Esophagus muscularis mucosa (tissue), 4 donors: ENCODE measurements around the gene LRRC4C. TPM values are rescaled to one million over a fixed set of nuclear protein-coding genes. Genes with fewer than 3 reads are reported as not detected.

ENCODE experiments used
- DNase-seq: peaks from one replicate; pipeline ENCODE4 v3.0.0-alpha.2; 2017; ENCODE audit errors: extremely low spot score
- H3K27ac ChIP-seq, 4 donors: fragments of 200-600 bp; sonication (generic); replicated peaks in 1 of 4; 1 replicate in 3 of 4; 2 replicates in 1 of 4; pipeline ENCODE4 v1.5.1; 2016 to 2019; ENCODE audit warnings: mild to moderate bottlenecking in 1 of 4
- H3K27me3 ChIP-seq, 4 donors: fragments of 200-600 bp; sonication (generic); one replicate each; pipeline versions ENCODE4 v1.5.1 to v1.6.0; 2016 to 2019
- H3K36me3 ChIP-seq, 4 donors: fragments of 200-600 bp; sonication (generic); one replicate each; pipeline ENCODE4 v1.5.1; 2016 to 2019
- H3K4me1 ChIP-seq, 4 donors: fragments of 200-600 bp; sonication (generic); one replicate each; pipeline ENCODE4 v1.5.1; 2016 to 2019
- H3K4me3 ChIP-seq, 4 donors: fragments of 200-600 bp; sonication (generic); 1 replicate in 2 of 4; 2 replicates in 2 of 4; pipeline ENCODE4 v1.5.1; 2016 to 2019; ENCODE audit warnings: mild to moderate bottlenecking in 4 of 4, moderate library complexity in 1 of 4
- H3K9me3 ChIP-seq, 4 donors: fragments of 200-600 bp; sonication (generic); 1 replicate in 3 of 4; 2 replicates in 1 of 4; pipeline ENCODE4 v1.5.1; 2016 to 2019
- CTCF ChIP-seq, 3 experiments: fragments of 200-600 bp in 2 of 3; fragments of 450-650 bp in 1 of 3; sonication (generic) in 2 of 3; IDR thresholded peaks; one replicate each; pipeline ENCODE4 v1.5.1; 2017 to 2019; ENCODE audit warnings: antibody characterized with exemption in 3 of 3, mild to moderate bottlenecking in 2 of 3, moderate library complexity in 1 of 3
- EP300 ChIP-seq: sonication (generic); formaldehyde crosslinking; IDR thresholded peaks from one replicate; pipeline ENCODE4 v1.6.1; 2017; ENCODE audit warnings: antibody characterized with exemption
- POLR2A ChIP-seq: fragments of 450-650 bp; IDR thresholded peaks from one replicate; pipeline ENCODE4 v1.6.1; 2017; ENCODE audit warnings: antibody characterized with exemption, moderate library complexity, mild to moderate bottlenecking, low read depth
- POLR2AphosphoS5 ChIP-seq, 2 donors: sonication (generic); formaldehyde crosslinking; IDR thresholded peaks; one replicate each; pipeline ENCODE4 v1.6.1; 2017; ENCODE audit warnings: antibody characterized with exemption in 2 of 2
- WGBS: methylation state at CpG from one replicate; pipeline ENCODE4 v1.1.5; 2018; 5-methylcytosine and 5-hydroxymethylcytosine counted together
- intact Hi-C: fragments of 100-400 bp; cut with DNase I; formaldehyde crosslinking; loops from one replicate; pipeline ENCODE4 v1.15.1; 2023
- total RNA-seq, 4 donors: library from RNA; depleted of rRNA; stranded (reverse); fragments of >200 nt; gene quantifications; one replicate each; pipeline versions ENCODE4 v1.1.0 to v1.2.1, GENCODE V29; 2016

The LRRC4C gene
- total RNA-seq, 4 donors from 2014 or later, result 1.2 to 4.0 (median 2.2) TPM

GRCh38 chr11:41177791-41178190 lies 281.7 kb downstream of the LRRC4C start:
- H3K27ac ChIP-seq, result no peak overlapping the region
- WGBS, result 84% methylated on average over 4 of the region's 4 CpGs

GRCh38 chr11:41175304-41175972 lies 284.0 kb downstream of the LRRC4C start:
- no peaks in the 10 kb centered on the region for H3K4me1 ChIP-seq
- no peaks in the 10 kb centered on the region for H3K9me3 ChIP-seq
- H3K27me3 ChIP-seq, result no peaks in the 10 kb centered on the region
- WGBS, result 50% methylated on average over 1 of the region's 1 CpG
- no peaks in the 10 kb centered on the region for H3K36me3 ChIP-seq
- DNase-seq, result no peak
- TF ChIP-seq CTCF (IDR thresholded peaks at IDR 0.05) (no peak), POLR2AphosphoS5 (IDR thresholded peaks at IDR 0.05) (no peak), EP300 (no peak), POLR2A (no peak)
- no peak overlapping the region for H3K4me3 ChIP-seq
- no peak overlapping the region for H3K27ac ChIP-seq
- intact Hi-C loops, result no loop called here

More at GRCh38 chr11:41177791-41178190, 281.7 kb downstream of the LRRC4C start:
- DNase-seq, result no peak
- Histone ChIP-seq H3K4me3 (no peak overlapping the region), H3K4me1 (no peaks in the 10 kb centered on the region), H3K36me3 (no peaks in the 10 kb centered on the region), H3K9me3 (no peaks in the 10 kb centered on the region), H3K27me3 (no peaks in the 10 kb centered on the region)
- TF ChIP-seq POLR2AphosphoS5 (IDR thresholded peaks at IDR 0.05) (no peak), POLR2A (no peak), CTCF (IDR thresholded peaks at IDR 0.05) (no peak), EP300 (no peak)
- intact Hi-C loops, result no loop called here

- intact Hi-C loops, result no loop called here
- no peak overlapping the region for H3K4me3 ChIP-seq
- H3K9me3 ChIP-seq, result no peaks in the 10 kb centered on the region
- WGBS, result 45% methylated on average over 2 of the region's 2 CpGs
- TF ChIP-seq POLR2A (no peak), EP300 (no peak), POLR2AphosphoS5 (IDR thresholded peaks at IDR 0.05) (no peak), CTCF (IDR thresholded peaks at IDR 0.05) (no peak)
- no peaks in the 10 kb centered on the region for H3K36me3 ChIP-seq
- H3K27me3 ChIP-seq, result no peaks in the 10 kb centered on the region
- no peaks in the 10 kb centered on the region for H3K4me1 ChIP-seq
- H3K27ac ChIP-seq, result no peak overlapping the region
- DNase-seq, result no peak
Observed at GRCh38 chr11:41146326-41146725, 313.1 kb downstream of the LRRC4C start.

GRCh38 chr11:41145420-41145819 lies 314.0 kb downstream of the LRRC4C start:
- H3K9me3 ChIP-seq, result no peaks in the 10 kb centered on the region
- no peaks in the 10 kb centered on the region for H3K36me3 ChIP-seq
- H3K27me3 ChIP-seq, result no peaks in the 10 kb centered on the region
- no peak overlapping the region for H3K4me3 ChIP-seq
- H3K4me1 ChIP-seq, result no peaks in the 10 kb centered on the region
- no peak for DNase-seq
- 78% methylated on average over 5 of the region's 5 CpGs for WGBS
- no peak overlapping the region for H3K27ac ChIP-seq
- intact Hi-C loops, result no loop called here
- TF ChIP-seq POLR2A (no peak), EP300 (no peak), POLR2AphosphoS5 (IDR thresholded peaks at IDR 0.05) (no peak), CTCF (IDR thresholded peaks at IDR 0.05) (no peak)

- H3K27ac ChIP-seq, result no peak overlapping the region
- intact Hi-C loops, result no loop called here
- no peaks in the 10 kb centered on the region for H3K36me3 ChIP-seq
- H3K4me3 ChIP-seq, result no peak overlapping the region
- TF ChIP-seq EP300 (no peak), POLR2A (no peak), CTCF (IDR thresholded peaks at IDR 0.05) (no peak), POLR2AphosphoS5 (IDR thresholded peaks at IDR 0.05) (no peak)
- WGBS, result 37% methylated on average over 1 of the region's 1 CpG
- no peak for DNase-seq
- no peaks in the 10 kb centered on the region for H3K4me1 ChIP-seq
- no peaks in the 10 kb centered on the region for H3K9me3 ChIP-seq
- H3K27me3 ChIP-seq, result no peaks in the 10 kb centered on the region
Observed at GRCh38 chr11:41134971-41135370, 324.5 kb downstream of the LRRC4C start.
